IMR-90 (cell line): Measurements from ENCODE around the gene TMCC3.

Experiments used
- BHLHE40 ChIP-seq: fragments of 150-350 bp; IDR thresholded peaks from 2 replicates; pipeline ENCODE4 v1.6.1; 2016; ENCODE audit warnings: mild to moderate bottlenecking, low read depth, low read length
- CEBPB ChIP-seq: IDR thresholded peaks from 2 replicates; pipeline ENCODE4 v1.6.1; 2012; ENCODE audit warnings: low read depth, low read length, improper control_type of control experiment
- CHD1 ChIP-seq: IDR thresholded peaks from 2 replicates; pipeline ENCODE4 v1.6.1; 2012; ENCODE audit warnings: low read depth, low read length, improper control_type of control experiment
- FOS ChIP-seq: fragments of 150-350 bp; IDR thresholded peaks from 2 replicates; pipeline ENCODE4 v1.6.1; 2016; ENCODE audit warnings: low read depth, low read length
- MAFK ChIP-seq: IDR thresholded peaks from 2 replicates; pipeline ENCODE4 v1.6.1; 2012; ENCODE audit warnings: low read depth, low read length, improper control_type of control experiment
- MXI1 ChIP-seq: IDR thresholded peaks from 2 replicates; pipeline ENCODE4 v1.6.1; 2012; ENCODE audit warnings: low read depth, mild to moderate bottlenecking, low read length, moderate library complexity, borderline replicate concordance
- POLR2A ChIP-seq: IDR thresholded peaks from 2 replicates; pipeline ENCODE4 v1.6.1; 2012; ENCODE audit warnings: mild to moderate bottlenecking, low read depth, low read length
- RAD21 ChIP-seq: IDR thresholded peaks from 2 replicates; pipeline ENCODE4 v1.6.1; 2012; ENCODE audit warnings: low read length, improper control_type of control experiment
- RCOR1 ChIP-seq: IDR thresholded peaks from 2 replicates; pipeline ENCODE4 v1.6.1; 2012; ENCODE audit warnings: mild to moderate bottlenecking, low read length, improper control_type of control experiment; ENCODE audit not compliant: insufficient replicate concordance
- RFX5 ChIP-seq: IDR thresholded peaks from 2 replicates; pipeline ENCODE4 v1.8.0; 2012; ENCODE audit warnings: low read depth, mild to moderate bottlenecking, low read length, moderate library complexity
- SMC3 ChIP-seq: fragments of 150-350 bp; IDR thresholded peaks from 2 replicates; pipeline ENCODE4 v1.6.1; 2016; ENCODE audit warnings: low read depth, mild to moderate bottlenecking, antibody characterized with exemption, low read length, moderate library complexity
- TF ChIP-seq, protein P1 (sequence below): conservative IDR thresholded peaks from 2 replicates; pipeline ENCODE4 v1.5.1; 2012; ENCODE audit warnings: mild to moderate bottlenecking, low read depth, low read length, improper control_type of control experiment
- TF ChIP-seq, protein P2 (sequence below): fragments of 150-350 bp; IDR thresholded peaks from 2 replicates; pipeline ENCODE4 v1.6.1; 2017; ENCODE audit warnings: mild to moderate bottlenecking, antibody characterized with exemption, low read length, low read depth
- TF ChIP-seq, protein P3 (sequence below): fragments of 150-350 bp; IDR thresholded peaks from 2 replicates; pipeline ENCODE4 v1.6.1; 2016; ENCODE audit warnings: low read depth, mild to moderate bottlenecking, low read length, moderate library complexity, borderline replicate concordance

DNA sequence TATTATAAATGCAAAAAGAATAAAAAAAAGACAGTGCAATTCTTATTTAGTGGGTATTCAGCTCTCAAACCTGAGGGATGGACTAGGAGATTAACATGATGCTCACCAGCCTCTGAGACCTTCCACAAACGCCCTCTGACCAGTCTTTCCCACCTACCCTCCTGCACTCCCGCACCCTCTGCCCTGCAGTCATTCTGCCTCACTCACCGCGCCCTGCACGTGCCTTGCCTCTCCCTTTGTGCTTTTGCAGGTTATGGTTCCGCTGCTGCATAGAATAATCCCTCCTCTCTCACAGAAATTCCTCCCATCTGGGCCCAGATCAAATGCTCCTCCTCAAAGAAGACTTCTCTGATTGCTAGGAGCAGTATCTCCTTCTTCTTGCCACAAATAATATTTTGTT lies 28.5 kb upstream of the TMCC3 start:
- TF ChIP-seq, protein P1, sequence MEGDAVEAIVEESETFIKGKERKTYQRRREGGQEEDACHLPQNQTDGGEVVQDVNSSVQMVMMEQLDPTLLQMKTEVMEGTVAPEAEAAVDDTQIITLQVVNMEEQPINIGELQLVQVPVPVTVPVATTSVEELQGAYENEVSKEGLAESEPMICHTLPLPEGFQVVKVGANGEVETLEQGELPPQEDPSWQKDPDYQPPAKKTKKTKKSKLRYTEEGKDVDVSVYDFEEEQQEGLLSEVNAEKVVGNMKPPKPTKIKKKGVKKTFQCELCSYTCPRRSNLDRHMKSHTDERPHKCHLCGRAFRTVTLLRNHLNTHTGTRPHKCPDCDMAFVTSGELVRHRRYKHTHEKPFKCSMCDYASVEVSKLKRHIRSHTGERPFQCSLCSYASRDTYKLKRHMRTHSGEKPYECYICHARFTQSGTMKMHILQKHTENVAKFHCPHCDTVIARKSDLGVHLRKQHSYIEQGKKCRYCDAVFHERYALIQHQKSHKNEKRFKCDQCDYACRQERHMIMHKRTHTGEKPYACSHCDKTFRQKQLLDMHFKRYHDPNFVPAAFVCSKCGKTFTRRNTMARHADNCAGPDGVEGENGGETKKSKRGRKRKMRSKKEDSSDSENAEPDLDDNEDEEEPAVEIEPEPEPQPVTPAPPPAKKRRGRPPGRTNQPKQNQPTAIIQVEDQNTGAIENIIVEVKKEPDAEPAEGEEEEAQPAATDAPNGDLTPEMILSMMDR, result no peak
- TF ChIP-seq RAD21 (no peak), MAFK (no peak), RFX5 (no peak), POLR2A (no peak), SMC3 (no peak), CEBPB (no peak), MXI1 (no peak), CHD1 (no peak), BHLHE40 (no peak), FOS (no peak), RCOR1 (no peak)
- TF ChIP-seq, protein P2, sequence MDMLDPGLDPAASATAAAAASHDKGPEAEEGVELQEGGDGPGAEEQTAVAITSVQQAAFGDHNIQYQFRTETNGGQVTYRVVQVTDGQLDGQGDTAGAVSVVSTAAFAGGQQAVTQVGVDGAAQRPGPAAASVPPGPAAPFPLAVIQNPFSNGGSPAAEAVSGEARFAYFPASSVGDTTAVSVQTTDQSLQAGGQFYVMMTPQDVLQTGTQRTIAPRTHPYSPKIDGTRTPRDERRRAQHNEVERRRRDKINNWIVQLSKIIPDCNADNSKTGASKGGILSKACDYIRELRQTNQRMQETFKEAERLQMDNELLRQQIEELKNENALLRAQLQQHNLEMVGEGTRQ, result no peak
- TF ChIP-seq, protein P3, sequence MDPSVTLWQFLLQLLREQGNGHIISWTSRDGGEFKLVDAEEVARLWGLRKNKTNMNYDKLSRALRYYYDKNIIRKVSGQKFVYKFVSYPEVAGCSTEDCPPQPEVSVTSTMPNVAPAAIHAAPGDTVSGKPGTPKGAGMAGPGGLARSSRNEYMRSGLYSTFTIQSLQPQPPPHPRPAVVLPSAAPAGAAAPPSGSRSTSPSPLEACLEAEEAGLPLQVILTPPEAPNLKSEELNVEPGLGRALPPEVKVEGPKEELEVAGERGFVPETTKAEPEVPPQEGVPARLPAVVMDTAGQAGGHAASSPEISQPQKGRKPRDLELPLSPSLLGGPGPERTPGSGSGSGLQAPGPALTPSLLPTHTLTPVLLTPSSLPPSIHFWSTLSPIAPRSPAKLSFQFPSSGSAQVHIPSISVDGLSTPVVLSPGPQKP, result no peak
